ENCODE measurements around the gene ZPBP. TPM values are rescaled to one million over a fixed set of nuclear protein-coding genes. Genes with fewer than 3 reads are reported as not detected.

Gene ZPBP
- polyA plus RNA-seq, 3 donors: not detected

GRCh38 chr7:50069613-50070012 is 23.4 kb downstream of the ZPBP start:
- H3K4me1 ChIP-seq (ENCODE audit: control insufficient read depth in 1 of 2, insufficient read depth in 2 of 2, low read length in 2 of 2): peaks cover 8 to 18% of the 10 kb centered on the region in 2 donors
- H3K36me3 ChIP-seq (replicated peaks in 1 of 2; ENCODE audit: control insufficient read depth in 1 of 2, insufficient read depth in 2 of 2, low read length in 2 of 2): no peaks in the 10 kb centered on the region
- peak overlapping the region; percentile 84 for H2AFZ ChIP-seq (ENCODE audit: insufficient read depth, low read depth, low read length, poor library complexity, severe bottlenecking)
- H3K9ac ChIP-seq (ENCODE audit: insufficient read depth, low read length, poor library complexity, severe bottlenecking): peak overlapping the region; percentile 64
- H3K9me3 ChIP-seq (replicated peaks in 1 of 2; ENCODE audit: control insufficient read depth in 1 of 2, insufficient read depth in 1 of 2, low read length in 2 of 2): peaks cover 6 to 12% of the 10 kb centered on the region in 2 donors
- peak overlapping the region in 6 of 7 donors; percentile 46 to 94 (median 80) for H3K27ac Mint-ChIP-seq
- no peaks in the 10 kb centered on the region for H4K20me1 ChIP-seq (ENCODE audit: insufficient read depth, low read length)
- no peak for TF ChIP-seq CTCF (IDR thresholded peaks at IDR 0.05)
- H3K79me2 ChIP-seq (ENCODE audit: insufficient read depth, low read length): no peaks in the 10 kb centered on the region
- H3K4me3 Mint-ChIP-seq: peak overlapping the region; percentile 93 to 94
- H3K27me3 Mint-ChIP-seq (ENCODE audit: low read depth in 3 of 3): peaks cover 0 to 1% (median 1%) of the 10 kb centered on the region in 3 donors
- WGBS (ENCODE audit: insufficient coverage): 7% methylated on average over 8 of the region's 8 CpGs
- peak overlapping the region; percentile 82 to 100 (median 87) for H3K4me3 ChIP-seq (replicated peaks in 1 of 3; ENCODE audit: low read depth in 2 of 3, low read length in 3 of 3)
- peak overlapping the region in 1 of 2 donors; percentile 84 for H3K27ac ChIP-seq (ENCODE audit: low read depth in 1 of 2, low read length in 2 of 2)
- H3K4me2 ChIP-seq (replicated peaks; ENCODE audit: extremely low read depth, low read length, poor library complexity, severe bottlenecking): peak overlapping the region; percentile 67
- peak; percentile 26 to 41 (median 37) for DNase-seq
- peaks cover 18% of the 10 kb centered on the region for H3K4me1 Mint-ChIP-seq
- intact Hi-C loops (cut with micrococcal nuclease): no loop called here
- H3K27me3 ChIP-seq (ENCODE audit: control insufficient read depth in 2 of 2, insufficient read depth in 2 of 2, low read length in 2 of 2): no peaks in the 10 kb centered on the region
- H3K36me3 Mint-ChIP-seq: no peaks in the 10 kb centered on the region
- H3K9me3 Mint-ChIP-seq: peaks cover 13 to 26% (median 15%) of the 10 kb centered on the region in 7 donors

- Mint-ChIP-seq H3K27me3 (ENCODE audit: low read depth in 3 of 3) (peaks cover 0 to 1% (median 0%) of the 10 kb centered on the region in 3 donors), H3K4me3 (peak overlapping the region; percentile 93 to 94), H3K9me3 (peaks cover 13 to 30% (median 20%) of the 10 kb centered on the region in 7 donors), H3K4me1 (peaks cover 18% of the 10 kb centered on the region), H3K36me3 (no peaks in the 10 kb centered on the region), H3K27ac (peak overlapping the region; percentile 15 to 94 (median 77))
- H3K79me2 ChIP-seq (ENCODE audit: insufficient read depth, low read length): no peaks in the 10 kb centered on the region
- H3K9me3 ChIP-seq (replicated peaks in 1 of 2; ENCODE audit: control insufficient read depth in 1 of 2, insufficient read depth in 1 of 2, low read length in 2 of 2): peaks cover 6 to 15% of the 10 kb centered on the region in 2 donors
- no peaks in the 10 kb centered on the region for H3K36me3 ChIP-seq (replicated peaks in 1 of 2; ENCODE audit: control insufficient read depth in 1 of 2, insufficient read depth in 2 of 2, low read length in 2 of 2)
- H3K4me3 ChIP-seq (replicated peaks in 1 of 3; ENCODE audit: low read depth in 2 of 3, low read length in 3 of 3): peak overlapping the region; percentile 82 to 100 (median 87)
- H3K4me2 ChIP-seq (replicated peaks; ENCODE audit: extremely low read depth, low read length, poor library complexity, severe bottlenecking): peak overlapping the region; percentile 67
- no peaks in the 10 kb centered on the region for H4K20me1 ChIP-seq (ENCODE audit: insufficient read depth, low read length)
- peak overlapping the region; percentile 64 for H3K9ac ChIP-seq (ENCODE audit: insufficient read depth, low read length, poor library complexity, severe bottlenecking)
- no peak for DNase-seq
- H3K27ac ChIP-seq (ENCODE audit: low read depth in 1 of 2, low read length in 2 of 2): peak overlapping the region in 1 of 2 donors; percentile 84
- H3K27me3 ChIP-seq (ENCODE audit: control insufficient read depth in 2 of 2, insufficient read depth in 2 of 2, low read length in 2 of 2): no peaks in the 10 kb centered on the region
- peaks cover 8 to 18% of the 10 kb centered on the region in 2 donors for H3K4me1 ChIP-seq (ENCODE audit: control insufficient read depth in 1 of 2, insufficient read depth in 2 of 2, low read length in 2 of 2)
- intact Hi-C loops (cut with micrococcal nuclease): no loop called here
- H2AFZ ChIP-seq (ENCODE audit: insufficient read depth, low read depth, low read length, poor library complexity, severe bottlenecking): peak overlapping the region; percentile 84
- WGBS (ENCODE audit: insufficient coverage): 0% methylated on average over 4 of the region's 6 CpGs
- no peak for TF ChIP-seq CTCF (IDR thresholded peaks at IDR 0.05)
Measured at GRCh38 chr7:50068850-50069551, 24.0 kb downstream of the ZPBP start.
